PFSK-1 (cell line): ENCODE results near the gene LRRTM1.

Experiments
- FOXP2 ChIP-seq: optimal IDR thresholded peaks from 2 replicates; pipeline ENCODE3; 2011; ENCODE audit warnings: borderline replicate concordance, control low read depth, inconsistent platforms; ENCODE audit not compliant: insufficient read depth; ENCODE audit errors: extremely low read length, extremely low read depth
- POLR2AphosphoS5 ChIP-seq: IDR thresholded peaks from 2 replicates; pipeline ENCODE4 v1.6.1; 2012; ENCODE audit warnings: low read depth, mild to moderate bottlenecking, control low read depth, low read length, moderate library complexity
- REST ChIP-seq, 2 experiments: IDR thresholded peaks; 2 replicates each; pipeline versions ENCODE4 v1.6.1 to v1.8.0; 2011 to 2012; ENCODE audit warnings: low read depth in 2 of 2, low read length in 2 of 2, control low read depth in 1 of 2, inconsistent platforms in 1 of 2, mild to moderate bottlenecking in 1 of 2, moderate library complexity in 1 of 2; ENCODE audit not compliant: insufficient read depth in 1 of 2
- SIN3A ChIP-seq: IDR thresholded peaks from 2 replicates; pipeline ENCODE4 v1.6.1; 2012; ENCODE audit warnings: mild to moderate bottlenecking, low read length, moderate library complexity, borderline replicate concordance; ENCODE audit not compliant: insufficient read depth
- TAF1 ChIP-seq: IDR thresholded peaks from 2 replicates; pipeline ENCODE4 v1.6.1; 2012; ENCODE audit warnings: low read length, control low read depth, borderline replicate concordance; ENCODE audit not compliant: insufficient read depth

GRCh38 chr2:80335411-80335810, 30.9 kb upstream of the LRRTM1 start:
- no peak for TF ChIP-seq POLR2AphosphoS5
- TF ChIP-seq REST (IDR thresholded peaks at IDR 0.05; ENCODE audit: insufficient read depth in 1 of 2, low read depth in 2 of 2, low read length in 2 of 2) = no peak
- no peak for TF ChIP-seq SIN3A
- TF ChIP-seq TAF1 = no peak
- TF ChIP-seq FOXP2 = no peak
